AML-193 (cell line): Measurements from ENCODE around the gene FLT3LG.
"Not testable (repeated sequence)": the region's sequence is repeated elsewhere in the genome, so short reads cannot be mapped to it uniquely, and the experiment has no call there.

Experiments used
- DNase-seq, 2 experiments: peaks; one replicate each; lab custom pipeline; 2025; lab: John Stamatoyannopoulos, UW

FLT3LG gene

DNA sequence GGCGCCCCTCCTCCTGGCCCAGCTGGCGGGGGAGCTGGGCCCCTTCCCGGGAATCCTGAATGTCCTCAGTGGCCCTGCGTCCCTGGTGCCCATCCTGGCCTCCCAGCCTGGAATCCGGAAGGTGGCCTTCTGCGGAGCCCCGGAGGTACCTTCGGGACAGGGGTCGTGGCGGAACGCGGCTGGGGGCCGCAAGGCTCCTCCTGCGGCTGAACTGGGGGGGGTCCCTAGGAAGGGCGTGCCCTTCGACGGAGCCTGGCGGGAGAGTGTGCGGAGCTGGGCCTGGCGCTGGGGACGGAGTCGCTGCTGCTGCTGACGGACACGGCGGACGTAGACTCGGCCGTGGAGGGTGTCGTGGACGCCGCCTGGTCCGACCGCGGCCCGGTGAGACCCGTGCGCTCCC lies 12.4 kb upstream of the FLT3LG start:
- DNase-seq, result no peak

DNA sequence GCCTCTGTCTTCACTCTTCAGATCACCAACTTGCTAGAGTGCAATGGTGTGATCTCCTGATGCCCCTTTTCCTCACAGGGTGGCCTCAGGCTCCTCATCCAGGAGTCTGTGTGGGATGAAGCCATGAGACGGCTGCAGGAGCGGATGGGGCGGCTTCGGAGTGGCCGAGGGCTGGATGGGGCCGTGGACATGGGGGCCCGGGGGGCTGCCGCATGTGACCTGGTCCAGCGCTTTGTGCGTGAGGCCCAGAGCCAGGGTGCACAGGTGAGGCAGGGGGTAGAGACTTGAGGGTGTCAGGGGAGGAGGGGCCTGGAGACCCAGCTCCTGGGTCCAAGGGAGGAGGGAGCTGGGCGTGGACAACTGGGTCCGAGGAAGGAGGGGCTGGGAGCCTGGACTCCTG lies 11.5 kb upstream of the FLT3LG start:
- DNase-seq, result no peak

GRCh38 chr19:49463960-49464740 lies 9.9 kb upstream of the FLT3LG start:
- no peak for DNase-seq

GRCh38 chr19:49465371-49465770 lies 8.6 kb upstream of the FLT3LG start:
- no peak for DNase-seq

GRCh38 chr19:49468199-49468598 lies 5.8 kb upstream of the FLT3LG start:
- no peak for DNase-seq

DNA sequence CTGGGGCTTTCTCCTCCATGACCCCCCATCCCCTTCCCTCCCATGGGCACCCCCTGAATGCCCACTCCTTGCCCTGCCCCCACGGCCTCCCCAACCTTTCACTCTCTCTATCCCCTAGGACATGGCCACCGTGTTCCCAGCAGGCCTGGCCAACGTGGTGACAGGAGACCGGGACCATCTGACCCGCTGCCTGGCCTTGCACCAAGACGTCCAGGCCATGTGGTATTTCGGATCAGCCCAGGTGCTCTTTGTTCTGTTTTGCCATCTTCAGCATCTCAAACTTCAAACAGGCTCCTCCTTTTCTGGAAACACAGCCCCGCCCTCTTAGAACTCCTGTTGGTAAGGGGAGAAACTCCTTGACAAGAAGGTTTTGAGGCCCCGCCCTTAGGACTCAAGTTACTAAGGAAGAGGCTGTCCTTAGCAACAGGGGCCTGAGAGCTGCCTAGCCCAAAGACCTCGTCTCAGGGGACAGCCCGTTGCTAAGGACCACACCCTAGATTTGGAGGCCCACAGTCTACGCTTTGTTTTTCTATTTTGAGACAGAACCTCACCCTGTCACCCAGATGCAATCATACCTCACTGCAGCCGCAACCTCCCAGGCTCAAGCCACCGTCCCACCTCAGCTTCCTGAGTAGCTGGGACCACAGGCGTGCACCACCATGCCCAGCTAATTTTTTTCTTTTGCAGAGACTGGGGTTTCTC lies 5.1 kb upstream of the FLT3LG start:
- no peak for DNase-seq

GRCh38 chr19:49469828-49470614 lies 4.0 kb upstream of the FLT3LG start:
- no peak for DNase-seq

DNA sequence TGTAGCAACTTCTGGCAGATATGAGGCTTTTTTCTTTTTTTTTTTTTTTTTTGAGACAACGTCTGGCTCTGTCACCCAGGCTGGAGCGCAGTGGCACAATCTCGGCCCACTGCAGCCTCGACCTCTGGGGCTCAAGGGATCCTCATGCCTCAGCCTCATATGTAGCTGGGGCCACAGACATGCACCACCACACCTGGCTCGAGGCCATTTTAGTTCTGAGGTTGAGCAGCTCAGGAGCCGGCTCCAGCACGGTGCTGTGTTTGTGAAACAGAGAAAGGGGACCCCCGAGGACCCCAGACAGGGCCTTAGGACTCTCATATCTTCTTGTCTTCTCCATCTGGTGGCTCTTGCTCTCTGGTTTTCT lies 3.4 kb upstream of the FLT3LG start:
- DNase-seq, result no peak

GRCh38 chr19:49472936-49473335 lies 1.1 kb upstream of the FLT3LG start:
- DNase-seq, result no peak

DNA sequence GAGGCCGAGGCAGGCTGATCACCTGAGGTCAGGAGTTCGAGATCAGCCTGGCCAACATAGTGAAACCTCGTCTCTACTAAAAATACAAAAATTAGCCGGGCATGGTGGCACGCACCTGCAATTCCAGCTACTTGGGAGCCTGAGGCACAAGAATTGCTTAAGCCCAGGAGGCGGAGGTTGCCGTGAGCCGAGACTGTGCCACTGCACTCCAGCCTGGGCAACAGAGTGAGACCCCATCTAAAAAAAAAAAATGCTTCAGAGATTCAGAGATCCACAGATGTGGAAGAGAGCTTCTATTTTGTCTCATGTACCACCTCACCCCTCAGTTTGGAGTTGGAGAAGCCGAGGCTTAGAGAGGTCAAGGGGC lies 531 bp upstream of the FLT3LG start:
- DNase-seq, result not testable (repeated sequence)

GRCh38 chr19:49474542-49474924 lies 518 bp downstream of the FLT3LG start:
- DNase-seq, result no peak

- DNase-seq, result no peak
Measured at GRCh38 chr19:49475191-49475917, 1.3 kb downstream of the FLT3LG start.

DNA sequence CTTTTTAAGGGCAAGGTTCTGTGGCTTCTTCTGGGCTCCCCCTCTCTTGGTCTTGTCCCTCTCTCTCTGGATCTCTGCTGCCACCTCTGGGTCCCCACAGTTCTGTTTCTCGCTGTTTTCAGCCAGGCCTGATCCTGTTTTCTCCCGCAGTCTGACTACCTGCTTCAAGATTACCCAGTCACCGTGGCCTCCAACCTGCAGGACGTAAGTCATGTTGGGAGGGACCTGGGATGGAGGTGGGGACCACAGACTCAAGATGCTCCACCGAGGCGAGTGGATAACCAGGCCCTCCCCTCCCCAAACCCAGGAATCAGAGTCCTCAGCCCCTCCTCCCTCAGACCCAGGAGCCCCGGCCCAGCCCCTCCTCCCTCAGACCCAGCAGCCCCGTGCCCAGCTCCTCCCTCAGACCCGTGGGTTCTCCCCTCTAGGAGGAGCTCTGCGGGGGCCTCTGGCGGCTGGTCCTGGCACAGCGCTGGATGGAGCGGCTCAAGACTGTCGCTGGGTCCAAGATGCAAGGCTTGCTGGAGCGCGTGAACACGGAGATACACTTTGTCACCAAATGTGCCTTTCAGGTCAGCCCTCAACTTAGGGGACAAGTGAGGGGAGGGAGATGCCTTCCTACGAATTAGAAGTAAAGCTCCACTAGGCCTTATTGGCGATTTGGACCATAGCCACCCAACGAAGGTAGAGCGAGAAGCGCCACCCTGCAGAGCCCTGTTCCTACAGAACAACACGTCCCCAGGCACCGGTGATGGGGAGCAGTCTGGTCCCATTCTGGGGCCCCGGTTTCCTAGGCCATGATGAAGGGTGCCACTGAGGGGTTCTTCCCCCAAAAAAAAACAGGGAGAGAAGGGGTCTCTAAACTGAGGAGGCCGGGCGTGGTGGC lies 2.2 kb downstream of the FLT3LG start:
- DNase-seq, result peak in 1 of 2 experiments; percentile 13

- no peak for DNase-seq
Measured at GRCh38 chr19:49479975-49480628, 6.1 kb downstream of the FLT3LG start.

DNA sequence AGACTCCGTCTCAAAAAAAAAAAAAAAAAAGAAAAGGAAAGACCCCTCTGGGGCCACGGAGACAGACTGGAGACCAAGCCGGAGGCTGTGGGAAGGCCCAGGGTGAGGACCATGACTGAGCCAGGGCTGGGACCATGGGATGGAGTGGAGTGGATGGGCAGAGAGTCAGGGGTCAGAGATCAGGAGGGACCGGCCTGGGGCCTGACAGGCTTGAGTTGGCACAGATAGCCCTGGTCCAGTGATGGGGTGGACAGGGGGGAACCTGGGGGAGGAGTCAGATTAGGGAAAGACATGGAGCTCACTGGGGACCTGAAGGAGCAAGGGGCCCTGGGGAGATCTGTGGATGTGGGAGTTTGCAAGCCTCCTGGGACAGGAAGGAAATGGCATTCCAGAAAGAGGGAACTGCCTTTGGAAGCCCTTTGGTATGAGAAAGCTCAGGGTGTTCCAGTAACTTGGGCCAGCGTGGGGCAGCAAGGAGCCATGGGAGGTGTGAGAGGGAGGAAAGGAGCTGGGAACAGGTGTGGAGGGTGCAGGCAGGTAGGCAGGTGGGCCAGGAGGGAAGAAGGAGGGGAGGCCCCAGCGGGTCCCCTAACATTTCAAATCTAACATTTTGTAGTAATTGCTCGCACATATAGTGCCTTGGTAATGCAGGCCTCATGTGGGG lies 7.1 kb downstream of the FLT3LG start:
- no peak for DNase-seq

DNA sequence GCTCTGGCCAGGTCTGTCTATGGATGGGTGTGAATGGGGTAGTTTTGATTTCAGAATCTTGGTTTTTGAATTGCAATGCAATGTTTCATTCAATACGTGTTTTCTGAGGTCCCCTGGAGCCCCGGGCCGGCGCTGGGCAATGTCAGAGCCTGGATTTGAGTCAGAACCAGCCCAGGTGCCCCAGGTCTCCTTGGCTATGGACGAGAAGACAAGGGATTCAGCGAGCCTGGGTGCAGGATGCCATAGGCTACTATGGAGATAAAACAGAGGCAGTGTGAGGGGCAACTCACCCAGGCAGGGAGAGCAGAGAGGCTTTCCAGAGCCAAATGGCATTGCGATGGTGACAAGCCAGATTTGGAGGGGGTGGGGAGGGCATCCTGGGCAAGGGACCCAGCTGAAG lies 12.2 kb downstream of the FLT3LG start:
- DNase-seq, result no peak

- DNase-seq, result no peak
Measured at GRCh38 chr19:49486710-49487276, 12.8 kb downstream of the FLT3LG start.

GRCh38 chr19:49487277-49488045 lies 13.4 kb downstream of the FLT3LG start, which contains the start of gene RPL13A:
Gene RPL13A, plus strand, starts transcription at chr19:49487608. Its CDS starts 22 bp downstream, at chr19:49487630.
- DNase-seq, result peak; percentile 95 to 97
